Breast epithelium (tissue), 4 donors: Measurements from ENCODE around the gene WDR91. TPM values are rescaled to one million over a fixed set of nuclear protein-coding genes. Genes with fewer than 3 reads are reported as not detected.
A peak's percentile ranks its signal among the peaks of the same experiment; 100 is the strongest.

Experiments used
- DNase-seq, 2 donors: peaks; one replicate each; pipeline ENCODE4 v3.0.0-alpha.2; 2019; ENCODE audit warnings: low spot score in 2 of 2
- H3K27ac ChIP-seq, 2 donors: fragments of 200-600 bp; sonication (generic) in 1 of 2; one replicate each; pipeline ENCODE4 v1.5.1; 2016 to 2019; ENCODE audit warnings: mild to moderate bottlenecking in 1 of 2
- H3K27me3 ChIP-seq, 2 donors: fragments of 200-600 bp; sonication (generic) in 1 of 2; one replicate each; pipeline versions ENCODE4 v1.5.1 to v1.6.0; 2017 to 2019; ENCODE audit warnings: control low read depth in 1 of 2, mild to moderate bottlenecking in 1 of 2
- H3K36me3 ChIP-seq: fragments of 200-600 bp; one replicate; pipeline ENCODE4 v1.5.1; 2019
- H3K4me1 ChIP-seq, 2 donors: fragments of 200-600 bp; sonication (generic); one replicate each; pipeline ENCODE4 v1.5.1; 2016 to 2019; ENCODE audit warnings: control low read depth in 1 of 2
- H3K4me3 ChIP-seq, 3 donors: fragments of 200-600 bp; sonication (generic); 1 replicate in 2 of 3; 2 replicates in 1 of 3; pipeline ENCODE4 v1.5.1; 2016 to 2019; ENCODE audit warnings: mild to moderate bottlenecking in 3 of 3, moderate library complexity in 2 of 3
- H3K9me3 ChIP-seq, 2 donors: fragments of 200-600 bp; sonication (generic) in 1 of 2; one replicate each; pipeline ENCODE4 v1.5.1; 2016 to 2019; ENCODE audit warnings: control low read depth in 1 of 2
- CTCF ChIP-seq, 3 donors: fragments of 450-650 bp; IDR thresholded peaks; one replicate each; pipeline ENCODE4 v1.5.1; 2016 to 2017; ENCODE audit warnings: antibody characterized with exemption in 3 of 3, mild to moderate bottlenecking in 3 of 3, moderate library complexity in 3 of 3
- POLR2A ChIP-seq: fragments of 450-650 bp; IDR thresholded peaks from one replicate; pipeline ENCODE4 v1.6.1; 2016; ENCODE audit warnings: antibody characterized with exemption, mild to moderate bottlenecking, moderate library complexity
- POLR2AphosphoS5 ChIP-seq, 3 donors: sonication (generic); formaldehyde crosslinking; IDR thresholded peaks; one replicate each; pipeline ENCODE4 v1.6.1; 2017; ENCODE audit warnings: antibody characterized with exemption in 3 of 3
- intact Hi-C: fragments of 100-400 bp; cut with DNase I; formaldehyde crosslinking; loops from one replicate; pipeline ENCODE4 v1.15.1; 2023; ENCODE audit warnings: low total_unique reads
- total RNA-seq, 3 donors: library from RNA; depleted of rRNA; stranded (reverse); fragments of >200 nt; gene quantifications; one replicate each; pipeline ENCODE4 v1.1.0, GENCODE V29; 2016

Gene WDR91
- 10 to 100 TPM; 21.4 to 26.5 (median 23.1) TPM for total RNA-seq

- no peaks in the 10 kb centered on the region for H3K4me1 ChIP-seq
- DNase-seq, result peak; percentile 96
- H3K27me3 ChIP-seq, result no peaks in the 10 kb centered on the region
- intact Hi-C loops, result no loop called here
- peak; percentile 66 for TF ChIP-seq POLR2A
- TF ChIP-seq CTCF (IDR thresholded peaks at IDR 0.05), result no peak
- TF ChIP-seq POLR2AphosphoS5 (IDR thresholded peaks at IDR 0.05), result peak; percentile 62 to 91 (median 65)
- no peaks in the 10 kb centered on the region for H3K36me3 ChIP-seq
- peak within 1 kb of the TSS; percentile 74 to 85 (median 76) for H3K4me3 ChIP-seq
- peak within 1 kb of the TSS; percentile 94 for H3K27ac ChIP-seq
- no peaks in the 10 kb centered on the region for H3K9me3 ChIP-seq
Observed at GRCh38 chr7:135211179-135211945, at the start of gene WDR91. Gene WDR91, minus strand, starts transcription at chr7:135211526. Its CDS starts 24 bp downstream, at chr7:135211502.

GRCh38 chr7:135260470-135260869 lies 49.1 kb upstream of the WDR91 start:
- Histone ChIP-seq H3K27me3 (no peaks in the 10 kb centered on the region), H3K4me3 (no peak overlapping the region), H3K9me3 (peaks cover 0 to 7% of the 10 kb centered on the region in 2 donors), H3K4me1 (no peaks in the 10 kb centered on the region), H3K36me3 (no peaks in the 10 kb centered on the region), H3K27ac (peak overlapping the region in 1 of 2 donors; percentile 60)
- intact Hi-C loops, result no loop called here
- no peak for DNase-seq
- TF ChIP-seq CTCF (IDR thresholded peaks at IDR 0.05) (no peak), POLR2AphosphoS5 (IDR thresholded peaks at IDR 0.05) (no peak), POLR2A (no peak)

GRCh38 chr7:135259702-135260101 lies 48.4 kb upstream of the WDR91 start:
- Histone ChIP-seq H3K27me3 (no peaks in the 10 kb centered on the region), H3K27ac (no peak overlapping the region), H3K9me3 (peaks cover 0 to 5% of the 10 kb centered on the region in 2 donors), H3K36me3 (no peaks in the 10 kb centered on the region), H3K4me1 (peaks cover under 1% of the 10 kb centered on the region in 2 donors), H3K4me3 (no peak overlapping the region)
- intact Hi-C loops, result no loop called here
- TF ChIP-seq POLR2A (no peak), CTCF (IDR thresholded peaks at IDR 0.05) (no peak)
- no peak for DNase-seq

GRCh38 chr7:135258585-135258984 lies 47.3 kb upstream of the WDR91 start:
- Histone ChIP-seq H3K27ac (no peak overlapping the region), H3K4me3 (no peak overlapping the region), H3K4me1 (peaks cover 6 to 12% of the 10 kb centered on the region in 2 donors), H3K36me3 (no peaks in the 10 kb centered on the region), H3K27me3 (no peaks in the 10 kb centered on the region), H3K9me3 (no peaks in the 10 kb centered on the region)
- no peak for DNase-seq
- TF ChIP-seq POLR2AphosphoS5 (IDR thresholded peaks at IDR 0.05), result no peak
- TF ChIP-seq CTCF (IDR thresholded peaks at IDR 0.05), result no peak
- TF ChIP-seq POLR2A, result no peak
- intact Hi-C loops, result no loop called here

- Histone ChIP-seq H3K27me3 (no peaks in the 10 kb centered on the region), H3K36me3 (no peaks in the 10 kb centered on the region), H3K4me1 (peaks cover 6 to 16% of the 10 kb centered on the region in 2 donors), H3K9me3 (no peaks in the 10 kb centered on the region), H3K4me3 (no peak overlapping the region), H3K27ac (no peak overlapping the region)
- no peak for TF ChIP-seq CTCF (IDR thresholded peaks at IDR 0.05)
- no peak for TF ChIP-seq POLR2A
- no peak for TF ChIP-seq POLR2AphosphoS5 (IDR thresholded peaks at IDR 0.05)
- DNase-seq, result no peak
- intact Hi-C loops, result no loop called here
Observed at GRCh38 chr7:135257790-135258189, 46.5 kb upstream of the WDR91 start.
